Right lobe of liver (tissue), 5 donors: Measurements from ENCODE around the gene HLA-DQA1. TPM values are rescaled to one million over a fixed set of nuclear protein-coding genes. Genes with fewer than 3 reads are reported as not detected.

Experiments used
- total RNA-seq, 6 experiments: library from RNA; depleted of rRNA in 2 of 6; stranded (reverse); fragments of >200 nt in 2 of 6; fragmentation: NEBNext Ultra II Directional in 3 of 6; extraction: Animal tissue kit (Norgen Biotek cat#: 25700) in 3 of 6; gene quantifications; one replicate each; pipeline versions ENCODE4 v1.1.0 to v1.2.4, GENCODE V29; 2016 to 2023
- donor health status: DM: no; HTN: no; CAD: no.
- donor health status: DM: no; HTN: no; CAD: no.
- donor health status: DM: no; HTN: yes; CAD: no.
- donor health status: DM: no; HTN: yes; CAD: no.

HLA-DQA1 gene
- total RNA-seq, 6 experiments from 2014 or later, result 0.31 to 15.9 (median 5.4) TPM

Other genes starting within 250 kb of the HLA-DQA1 start
- not detected for gene BTNL2, start 230.2 kb upstream of the HLA-DQA1 start, total RNA-seq
- 100 to 1,000 TPM in 1 of 6 experiments, 10 to 100 TPM in 5; 21.2 to 235 (median 66.8) TPM for gene HLA-DRA, start 197.5 kb upstream of the HLA-DQA1 start, total RNA-seq
- gene HLA-DRB5, start 107.1 kb upstream of the HLA-DQA1 start, total RNA-seq, result 10 to 100 TPM in 2 of 6 experiments, 1 to 10 TPM in 3, under 1 TPM in 1; 0.86 to 42.5 (median 5.0) TPM
- gene HLA-DRB1, start 47.6 kb upstream of the HLA-DQA1 start, total RNA-seq, result 10 to 100 TPM in 5 of 6 experiments, 1 to 10 TPM in 1; 8.3 to 52.8 (median 23.6) TPM
- gene HLA-DQB1, start 29.3 kb downstream of the HLA-DQA1 start, total RNA-seq, result 10 to 100 TPM in 2 of 6 experiments, 1 to 10 TPM in 1, under 1 TPM in 2, not detected in 1; 0.33 to 14.7 (median 1.7) TPM
- 1 to 10 TPM in 1 of 6 experiments, under 1 TPM in 4, not detected in 1; 0.25 to 7.7 (median 0.72) TPM for gene HLA-DQA2, start 104.0 kb downstream of the HLA-DQA1 start, total RNA-seq
- 1 to 10 TPM in 1 of 6 experiments, under 1 TPM in 2, not detected in 3; 0.24 to 5.1 (median 0.46) TPM for gene HLA-DQB2, start 126.1 kb downstream of the HLA-DQA1 start, total RNA-seq
- gene HLA-DOB, start 179.6 kb downstream of the HLA-DQA1 start, total RNA-seq, result under 1 TPM in 2 of 6 experiments, not detected in 4; 0.16 to 0.20 TPM
- 10 to 100 TPM in 4 of 6 experiments, 1 to 10 TPM in 2; 8.8 to 20.2 (median 15.9) TPM for gene TAP2, start 201.3 kb downstream of the HLA-DQA1 start, total RNA-seq
- gene PSMB8, start 206.6 kb downstream of the HLA-DQA1 start, total RNA-seq, result 10 to 100 TPM; 34.7 to 66.3 (median 40.5) TPM
- 10 to 100 TPM in 5 of 6 experiments, 1 to 10 TPM in 1; 7.7 to 24.9 (median 17.8) TPM for gene TAP1, start 216.3 kb downstream of the HLA-DQA1 start, total RNA-seq
- gene PSMB9, start 216.8 kb downstream of the HLA-DQA1 start, total RNA-seq, result 10 to 100 TPM in 5 of 6 experiments, 1 to 10 TPM in 1; 7.1 to 33.2 (median 18.0) TPM